ENCODE results near the gene TMEM164.

Gene TMEM164

GRCh38 chrX:110066488-110067225, 63.7 kb downstream of the TMEM164 start:
- DNase-seq (ENCODE audit: low read depth in 2 of 3, low spot score in 2 of 3), result no peak

GRCh38 chrX:110070970-110071369, 68.1 kb downstream of the TMEM164 start:
- DNase-seq (ENCODE audit: low read depth in 2 of 3, low spot score in 2 of 3), result no peak

- no peak for DNase-seq (ENCODE audit: low read depth in 2 of 3, low spot score in 2 of 3)
Measured at GRCh38 chrX:110081320-110081719, 78.4 kb downstream of the TMEM164 start.

GRCh38 chrX:110081740-110082139, 78.8 kb downstream of the TMEM164 start:
- DNase-seq (ENCODE audit: low read depth in 2 of 3, low spot score in 2 of 3), result no peak

GRCh38 chrX:110082161-110082560, 79.2 kb downstream of the TMEM164 start:
- DNase-seq (ENCODE audit: low read depth in 2 of 3, low spot score in 2 of 3), result no peak

GRCh38 chrX:110086162-110086915, 83.4 kb downstream of the TMEM164 start:
- DNase-seq (ENCODE audit: low read depth in 2 of 3, low spot score in 2 of 3), result no peak

- no peak for DNase-seq (ENCODE audit: low read depth in 2 of 3, low spot score in 2 of 3)
Measured at GRCh38 chrX:110086916-110087484, 84.1 kb downstream of the TMEM164 start.

- DNase-seq (ENCODE audit: low read depth in 2 of 3, low spot score in 2 of 3), result no peak
Measured at GRCh38 chrX:110087485-110088356, 84.8 kb downstream of the TMEM164 start.

- no peak for DNase-seq (ENCODE audit: low read depth in 2 of 3, low spot score in 2 of 3)
Measured at GRCh38 chrX:110089656-110090403, 86.9 kb downstream of the TMEM164 start.

- no peak for DNase-seq (ENCODE audit: low read depth in 2 of 3, low spot score in 2 of 3)
Measured at GRCh38 chrX:110097920-110098319, 95.0 kb downstream of the TMEM164 start.

- no peak for DNase-seq (ENCODE audit: low read depth in 2 of 3, low spot score in 2 of 3)
Measured at GRCh38 chrX:110103344-110103743, 100.4 kb downstream of the TMEM164 start.

- no peak for DNase-seq (ENCODE audit: low read depth in 2 of 3, low spot score in 2 of 3)
Measured at GRCh38 chrX:110104078-110104477, 101.2 kb downstream of the TMEM164 start.

- no peak for DNase-seq (ENCODE audit: low read depth in 2 of 3, low spot score in 2 of 3)
Measured at GRCh38 chrX:110108381-110108821, 105.5 kb downstream of the TMEM164 start.

- no peak for DNase-seq (ENCODE audit: low read depth in 2 of 3, low spot score in 2 of 3)
Measured at GRCh38 chrX:110114260-110114776, 111.4 kb downstream of the TMEM164 start.

- no peak for DNase-seq (ENCODE audit: low read depth in 2 of 3, low spot score in 2 of 3)
Measured at GRCh38 chrX:110116066-110116980, 113.4 kb downstream of the TMEM164 start.

GRCh38 chrX:110118530-110118929, 115.6 kb downstream of the TMEM164 start:
- DNase-seq (ENCODE audit: low read depth in 2 of 3, low spot score in 2 of 3), result no peak

GRCh38 chrX:110119480-110119879, 116.6 kb downstream of the TMEM164 start:
- no peak for DNase-seq (ENCODE audit: low read depth in 2 of 3, low spot score in 2 of 3)

- no peak for DNase-seq (ENCODE audit: low read depth in 2 of 3, low spot score in 2 of 3)
Measured at GRCh38 chrX:110120025-110120424, 117.1 kb downstream of the TMEM164 start.

GRCh38 chrX:110123331-110123782, 120.4 kb downstream of the TMEM164 start:
- DNase-seq (ENCODE audit: low read depth in 2 of 3, low spot score in 2 of 3), result no peak

Measured in activated CD8-positive, alpha-beta memory T cell treated with anti-CD3 and anti-CD28 coated beads for 48 hours (primary cell).